ENCODE measurements around the gene SLC25A24. TPM values are rescaled to one million over a fixed set of nuclear protein-coding genes. Genes with fewer than 3 reads are reported as not detected.
"Not testable (repeated sequence)": the region's sequence is repeated elsewhere in the genome, so short reads cannot be mapped to it uniquely, and the experiment has no call there.

SLC25A24 gene
- total and polyA plus RNA-seq, 8 donors, result 39.9 to 76.4 (median 68.2) TPM

GRCh38 chr1:108208724-108209446 lies 8.7 kb upstream of the SLC25A24 start:
- Histone ChIP-seq H3K9me3 (peaks cover 0 to 4% of the 10 kb centered on the region in 2 donors), H3K4me1 (no peaks in the 10 kb centered on the region), H3K27ac (no peak overlapping the region), H3K4me3 (no peak overlapping the region), H3K27me3 (peaks cover 0 to 18% of the 10 kb centered on the region in 2 donors), H3K36me3 (no peaks in the 10 kb centered on the region)
- TF ChIP-seq CTCF (IDR thresholded peaks at IDR 0.05), result no peak
- intact Hi-C loops (cut with DNase I), result no loop called here
- ATAC-seq (no peak), DNase-seq (peak in 1 of 4 donors; percentile 44)

- H3K27ac ChIP-seq; ATAC-seq; H3K36me3 ChIP-seq; H3K9me3 ChIP-seq; DNase-seq; intact Hi-C loops (cut with DNase I); H3K4me3 ChIP-seq; H3K27me3 ChIP-seq: not testable (repeated sequence)
- peaks cover 3 to 13% of the 10 kb centered on the region in 2 donors for H3K4me1 ChIP-seq
These were observed 3.4 kb upstream of the SLC25A24 start for GRCh38 chr1:108203582-108203981.

DNA sequence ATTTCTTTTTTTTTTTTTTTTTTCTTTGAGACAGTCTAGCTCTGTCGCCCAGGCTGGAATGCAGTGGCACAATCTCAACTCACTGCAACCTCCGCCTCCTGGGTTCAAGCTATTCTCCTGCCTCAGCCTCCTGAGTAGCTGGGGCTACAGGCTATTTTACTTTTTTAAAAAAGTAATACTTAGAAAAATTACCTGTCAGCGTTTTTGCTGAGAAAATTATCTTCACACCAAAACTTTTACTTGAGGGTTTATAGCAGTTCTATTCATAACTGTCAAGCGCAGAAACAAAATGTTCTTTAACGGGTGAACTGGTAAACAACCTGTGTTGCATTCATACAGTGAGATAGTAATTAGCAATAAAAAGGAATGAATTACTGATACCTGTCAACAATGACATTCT lies 1.5 kb upstream of the SLC25A24 start:
- H3K4me1 ChIP-seq, result peaks cover 16 to 30% of the 10 kb centered on the region in 2 donors
- H3K9me3 ChIP-seq, result peaks cover 0 to 4% of the 10 kb centered on the region in 2 donors
- H3K27ac ChIP-seq, result no peak overlapping the region
- no peak for TF ChIP-seq CTCF (IDR thresholded peaks at IDR 0.05)
- no peak overlapping the region for H3K4me3 ChIP-seq
- no peak for ATAC-seq
- intact Hi-C loops (cut with DNase I), result no loop called here
- no peak for DNase-seq
- H3K36me3 ChIP-seq, result peaks cover 0 to 5% of the 10 kb centered on the region in 2 donors
- H3K27me3 ChIP-seq, result no peaks in the 10 kb centered on the region

DNA sequence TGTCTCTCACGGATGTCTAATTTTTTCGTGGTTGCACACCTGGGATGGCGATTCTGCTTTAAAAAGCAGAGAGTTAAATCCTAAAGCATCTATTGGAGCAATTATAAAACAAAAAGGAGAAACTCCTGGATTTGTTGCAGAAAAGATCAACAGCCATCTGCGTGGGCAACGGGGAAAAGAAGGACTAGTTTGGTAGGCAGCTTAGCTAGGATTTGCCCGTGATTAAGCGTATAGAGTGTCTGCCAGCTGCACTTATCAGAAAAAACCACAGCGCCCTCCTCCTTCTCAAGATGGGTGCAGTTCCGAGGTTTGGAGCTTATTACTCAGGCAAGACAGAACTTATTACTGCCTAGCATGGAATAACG lies 526 bp upstream of the SLC25A24 start:
- Histone ChIP-seq H3K9me3 (peaks cover 0 to 4% of the 10 kb centered on the region in 2 donors), H3K4me1 (peaks cover 16 to 40% of the 10 kb centered on the region in 2 donors), H3K27me3 (no peaks in the 10 kb centered on the region), H3K36me3 (peaks cover 0 to 15% of the 10 kb centered on the region in 2 donors), H3K4me3 (peak overlapping the region; percentile 81 to 97), H3K27ac (peak overlapping the region; percentile 94 to 95)
- no peak for TF ChIP-seq CTCF (IDR thresholded peaks at IDR 0.05)
- intact Hi-C loops (cut with DNase I), result no loop called here
- DNase-seq, result peak in 3 of 4 donors; percentile 29 to 54 (median 49)
- ATAC-seq, result peak; percentile 76

- peak overlapping the region; percentile 94 to 95 for H3K27ac ChIP-seq
- peaks cover 16 to 40% of the 10 kb centered on the region in 2 donors for H3K4me1 ChIP-seq
- no peak for TF ChIP-seq CTCF (IDR thresholded peaks at IDR 0.05)
- H3K9me3 ChIP-seq, result no peaks in the 10 kb centered on the region
- intact Hi-C loops (cut with DNase I), result no loop called here
- DNase-seq (peak in 2 of 4 donors; percentile 44 to 49), ATAC-seq (peak; percentile 29)
- H3K4me3 ChIP-seq, result peak overlapping the region; percentile 81 to 97
- H3K27me3 ChIP-seq, result no peaks in the 10 kb centered on the region
- peaks cover 0 to 29% of the 10 kb centered on the region in 2 donors for H3K36me3 ChIP-seq
These were observed 897 bp downstream of the SLC25A24 start for GRCh38 chr1:108199201-108199691.

All from left lung (tissue), 10 donors.